ENCODE data around the gene HPSE2.

Gene HPSE2

GRCh38 chr10:99085358-99085757, 150.3 kb downstream of the HPSE2 start:
- H3K27ac Mint-ChIP-seq = no peak overlapping the region
- no peaks in the 10 kb centered on the region for H3K27me3 Mint-ChIP-seq (ENCODE audit: low read depth)
- H3K9me3 Mint-ChIP-seq = peaks cover 4% of the 10 kb centered on the region
- no peaks in the 10 kb centered on the region for H3K4me1 Mint-ChIP-seq (ENCODE audit: low read depth)
- H3K4me3 Mint-ChIP-seq = no peak overlapping the region
- no peaks in the 10 kb centered on the region for H3K36me3 Mint-ChIP-seq (ENCODE audit: low read depth)

- Mint-ChIP-seq H3K27ac (no peak overlapping the region), H3K36me3 (ENCODE audit: low read depth) (no peaks in the 10 kb centered on the region), H3K4me1 (ENCODE audit: low read depth) (no peaks in the 10 kb centered on the region), H3K4me3 (no peak overlapping the region), H3K27me3 (ENCODE audit: low read depth) (no peaks in the 10 kb centered on the region), H3K9me3 (peaks cover 4% of the 10 kb centered on the region)
These were observed 151.5 kb downstream of the HPSE2 start for GRCh38 chr10:99084161-99084560.

GRCh38 chr10:99080275-99080945, 155.2 kb downstream of the HPSE2 start:
- Mint-ChIP-seq H3K36me3 (ENCODE audit: low read depth) (no peaks in the 10 kb centered on the region), H3K4me1 (ENCODE audit: low read depth) (no peaks in the 10 kb centered on the region), H3K27me3 (ENCODE audit: low read depth) (no peaks in the 10 kb centered on the region), H3K9me3 (no peaks in the 10 kb centered on the region), H3K27ac (no peak overlapping the region), H3K4me3 (no peak overlapping the region)

GRCh38 chr10:99062591-99062990, 173.1 kb downstream of the HPSE2 start:
- no peak overlapping the region for H3K27ac Mint-ChIP-seq
- no peaks in the 10 kb centered on the region for H3K36me3 Mint-ChIP-seq (ENCODE audit: low read depth)
- no peaks in the 10 kb centered on the region for H3K9me3 Mint-ChIP-seq
- no peaks in the 10 kb centered on the region for H3K27me3 Mint-ChIP-seq (ENCODE audit: low read depth)
- no peaks in the 10 kb centered on the region for H3K4me1 Mint-ChIP-seq (ENCODE audit: low read depth)
- H3K4me3 Mint-ChIP-seq = no peak overlapping the region

- no peaks in the 10 kb centered on the region for H3K4me1 Mint-ChIP-seq (ENCODE audit: low read depth)
- no peaks in the 10 kb centered on the region for H3K9me3 Mint-ChIP-seq
- no peaks in the 10 kb centered on the region for H3K27me3 Mint-ChIP-seq (ENCODE audit: low read depth)
- H3K36me3 Mint-ChIP-seq (ENCODE audit: low read depth) = no peaks in the 10 kb centered on the region
- H3K4me3 Mint-ChIP-seq = no peak overlapping the region
- no peak overlapping the region for H3K27ac Mint-ChIP-seq
These were observed 176.9 kb downstream of the HPSE2 start for GRCh38 chr10:99058762-99059161.

GRCh38 chr10:99057936-99058690, 177.5 kb downstream of the HPSE2 start:
- Mint-ChIP-seq H3K4me1 (ENCODE audit: low read depth) (no peaks in the 10 kb centered on the region), H3K27me3 (ENCODE audit: low read depth) (no peaks in the 10 kb centered on the region), H3K27ac (no peak overlapping the region), H3K36me3 (ENCODE audit: low read depth) (no peaks in the 10 kb centered on the region), H3K9me3 (no peaks in the 10 kb centered on the region), H3K4me3 (no peak overlapping the region)

- Mint-ChIP-seq H3K27me3 (ENCODE audit: low read depth) (no peaks in the 10 kb centered on the region), H3K4me1 (ENCODE audit: low read depth) (no peaks in the 10 kb centered on the region), H3K9me3 (no peaks in the 10 kb centered on the region), H3K27ac (no peak overlapping the region), H3K36me3 (ENCODE audit: low read depth) (no peaks in the 10 kb centered on the region), H3K4me3 (no peak overlapping the region)
These were observed 190.0 kb downstream of the HPSE2 start for GRCh38 chr10:99045671-99046070.

GRCh38 chr10:99042051-99042771, 193.4 kb downstream of the HPSE2 start:
- Mint-ChIP-seq H3K4me1 (ENCODE audit: low read depth) (no peaks in the 10 kb centered on the region), H3K36me3 (ENCODE audit: low read depth) (no peaks in the 10 kb centered on the region), H3K27me3 (ENCODE audit: low read depth) (no peaks in the 10 kb centered on the region), H3K4me3 (no peak overlapping the region), H3K27ac (no peak overlapping the region), H3K9me3 (no peaks in the 10 kb centered on the region)

- no peaks in the 10 kb centered on the region for H3K36me3 Mint-ChIP-seq (ENCODE audit: low read depth)
- H3K27ac Mint-ChIP-seq = no peak overlapping the region
- H3K9me3 Mint-ChIP-seq = no peaks in the 10 kb centered on the region
- H3K27me3 Mint-ChIP-seq (ENCODE audit: low read depth) = no peaks in the 10 kb centered on the region
- no peaks in the 10 kb centered on the region for H3K4me1 Mint-ChIP-seq (ENCODE audit: low read depth)
- H3K4me3 Mint-ChIP-seq = no peak overlapping the region
These were observed 194.2 kb downstream of the HPSE2 start for GRCh38 chr10:99041468-99041867.

GRCh38 chr10:99013885-99014284, 221.8 kb downstream of the HPSE2 start:
- H3K36me3 Mint-ChIP-seq (ENCODE audit: low read depth) = no peaks in the 10 kb centered on the region
- no peaks in the 10 kb centered on the region for H3K4me1 Mint-ChIP-seq (ENCODE audit: low read depth)
- no peak overlapping the region for H3K27ac Mint-ChIP-seq
- no peaks in the 10 kb centered on the region for H3K9me3 Mint-ChIP-seq
- no peaks in the 10 kb centered on the region for H3K27me3 Mint-ChIP-seq (ENCODE audit: low read depth)
- no peak overlapping the region for H3K4me3 Mint-ChIP-seq

- Mint-ChIP-seq H3K36me3 (ENCODE audit: low read depth) (no peaks in the 10 kb centered on the region), H3K27me3 (ENCODE audit: low read depth) (no peaks in the 10 kb centered on the region), H3K27ac (no peak overlapping the region), H3K4me1 (ENCODE audit: low read depth) (no peaks in the 10 kb centered on the region), H3K9me3 (peaks cover 9% of the 10 kb centered on the region), H3K4me3 (no peak overlapping the region)
These were observed 225.4 kb downstream of the HPSE2 start for GRCh38 chr10:99010286-99010685.

GRCh38 chr10:99008054-99008453, 227.6 kb downstream of the HPSE2 start:
- Mint-ChIP-seq H3K4me3 (no peak overlapping the region), H3K36me3 (ENCODE audit: low read depth) (no peaks in the 10 kb centered on the region), H3K27me3 (ENCODE audit: low read depth) (no peaks in the 10 kb centered on the region), H3K4me1 (ENCODE audit: low read depth) (no peaks in the 10 kb centered on the region), H3K27ac (no peak overlapping the region), H3K9me3 (peaks cover 21% of the 10 kb centered on the region)

- Mint-ChIP-seq H3K36me3 (ENCODE audit: low read depth) (no peaks in the 10 kb centered on the region), H3K27ac (no peak overlapping the region), H3K9me3 (peaks cover 21% of the 10 kb centered on the region), H3K4me3 (no peak overlapping the region), H3K27me3 (ENCODE audit: low read depth) (no peaks in the 10 kb centered on the region), H3K4me1 (ENCODE audit: low read depth) (no peaks in the 10 kb centered on the region)
These were observed 228.2 kb downstream of the HPSE2 start for GRCh38 chr10:99007457-99007856.

GRCh38 chr10:99005254-99005653, 230.4 kb downstream of the HPSE2 start:
- Mint-ChIP-seq H3K36me3 (ENCODE audit: low read depth) (no peaks in the 10 kb centered on the region), H3K9me3 (peaks cover 21% of the 10 kb centered on the region), H3K4me1 (ENCODE audit: low read depth) (no peaks in the 10 kb centered on the region), H3K27ac (no peak overlapping the region), H3K27me3 (ENCODE audit: low read depth) (no peaks in the 10 kb centered on the region), H3K4me3 (no peak overlapping the region)

GRCh38 chr10:99004738-99005137, 230.9 kb downstream of the HPSE2 start:
- no peaks in the 10 kb centered on the region for H3K4me1 Mint-ChIP-seq (ENCODE audit: low read depth)
- no peak overlapping the region for H3K4me3 Mint-ChIP-seq
- no peak overlapping the region for H3K27ac Mint-ChIP-seq
- H3K9me3 Mint-ChIP-seq = peaks cover 21% of the 10 kb centered on the region
- no peaks in the 10 kb centered on the region for H3K27me3 Mint-ChIP-seq (ENCODE audit: low read depth)
- no peaks in the 10 kb centered on the region for H3K36me3 Mint-ChIP-seq (ENCODE audit: low read depth)

All from T-helper 1 cell treated with Interleukin-12 subunit alpha and Interleukin-12 subunit beta and Interleukin-4 antibody, amounts not matched to agents 30 μg/mL and 1 μg/mL, for 36 hours (primary cell).